PC-3 (cell line): Measurements from ENCODE around the gene TBC1D14. TPM values are rescaled to one million over a fixed set of nuclear protein-coding genes. Genes with fewer than 3 reads are reported as not detected.
A peak's percentile ranks its signal among the peaks of the same experiment; 100 is the strongest.

Experiments
- ATAC-seq: fragments of 200-7000 bp; cut with Tn5 transposase; 2 replicates; pipeline ENCODE4 v1.9.1; 2020; ENCODE audit warnings: mild to moderate bottlenecking, moderate library complexity
- BruUV-seq: library from RNA; stranded (reverse); fragments of 400-500 nt; replicated peaks from 2 replicates; lab custom pipeline; 2021; lab: Mats Ljungman, UMichigan
- CTCF ChIA-PET: fragments of 300-600 bp; sonication (Branson Sonifier 250); formaldehyde crosslinking; loops from one replicate; lab custom pipeline; 2022; ENCODE audit warnings: antibody characterized with exemption; lab: Charles Lee
- POLR2A ChIA-PET: fragments of 300-600 bp; sonication (Branson Sonifier 250); formaldehyde crosslinking; loops from one replicate; lab custom pipeline; 2022; ENCODE audit warnings: antibody characterized with exemption; ENCODE audit not compliant: unreplicated experiment; lab: Charles Lee
- DNase-seq: peaks from one replicate; pipeline ENCODE4 v3.0.0-alpha.2; 2015
- H2AFZ ChIP-seq: fragments of 300-600 bp; sonication (generic); 2 replicates; pipeline ENCODE4 v1.6.0; 2016; ENCODE audit warnings: antibody characterized with exemption, low read length
- H3F3A ChIP-seq: fragments of 300-600 bp; sonication (generic); one replicate; pipeline ENCODE4 v1.6.0; 2017; ENCODE audit warnings: antibody characterized with exemption, low read length, control low read depth, mild to moderate bottlenecking; ENCODE audit not compliant: unreplicated experiment
- H3K27ac ChIP-seq: fragments of 300-600 bp; sonication (generic); 2 replicates; pipeline ENCODE4 v1.5.1; 2016; ENCODE audit warnings: mild to moderate bottlenecking, low read length
- H3K27me3 ChIP-seq: fragments of 300-600 bp; sonication (generic); 2 replicates; pipeline ENCODE4 v1.6.1; 2016; ENCODE audit warnings: low read length, mixed read lengths
- H3K36me3 ChIP-seq: fragments of 300-600 bp; sonication (generic); 2 replicates; pipeline ENCODE4 v1.6.1; 2016; ENCODE audit warnings: low read depth, mixed run types, low read length, mixed read lengths
- H3K4me1 ChIP-seq: fragments of 300-600 bp; sonication (generic); 2 replicates; pipeline ENCODE4 v1.5.1; 2016; ENCODE audit warnings: low read length; ENCODE audit not compliant: insufficient read depth
- H3K4me2 ChIP-seq: fragments of 300-600 bp; sonication (generic); 2 replicates; pipeline ENCODE4 v1.6.0; 2016; ENCODE audit warnings: low read length
- H3K4me3 ChIP-seq: fragments of 300-600 bp; sonication (generic); 2 replicates; pipeline ENCODE4 v1.5.1; 2016; ENCODE audit warnings: mild to moderate bottlenecking, low read length, mixed read lengths
- H3K79me2 ChIP-seq: fragments of 300-600 bp; sonication (generic); 2 replicates; pipeline ENCODE4 v1.6.1; 2017; ENCODE audit warnings: low read length, mixed read lengths
- H3K9ac ChIP-seq: fragments of 300-600 bp; sonication (generic); 2 replicates; pipeline ENCODE4 v1.6.0; 2016; ENCODE audit warnings: mild to moderate bottlenecking, low read length
- H3K9me2 ChIP-seq: fragments of 300-600 bp; sonication (generic); replicated peaks from 2 replicates; pipeline ENCODE4 v1.6.1; 2016; ENCODE audit warnings: mixed run types, low read length, mixed read lengths
- H3K9me3 ChIP-seq: fragments of 300-600 bp; sonication (generic); 2 replicates; pipeline ENCODE4 v1.6.1; 2016; ENCODE audit warnings: low read length, mixed read lengths
- H4K20me1 ChIP-seq: fragments of 300-600 bp; sonication (generic); 2 replicates; pipeline ENCODE4 v1.6.1; 2016; ENCODE audit warnings: low read length, mixed read lengths
- EZH2 ChIP-seq: fragments of 300-600 bp; sonication (generic); IDR thresholded peaks from one replicate; pipeline ENCODE4 v1.6.1; 2017; ENCODE audit warnings: antibody characterized with exemption, mild to moderate bottlenecking, low read length; ENCODE audit not compliant: unreplicated experiment
- EZH2phosphoT487 ChIP-seq: fragments of 300-600 bp; sonication (generic); IDR thresholded peaks from 2 replicates; pipeline ENCODE4 v1.6.1; 2018; ENCODE audit warnings: mild to moderate bottlenecking, antibody characterized with exemption, low read length, borderline replicate concordance
- intact Hi-C: fragments of 100-400 bp; cut with micrococcal nuclease; formaldehyde crosslinking; loops from 2 replicates; pipeline ENCODE4 v1.9.0; 2023
- total RNA-seq: library from RNA; depleted of rRNA; stranded (reverse); fragments of >200 nt; gene quantifications from 2 replicates; pipeline ENCODE4 v1.2.3, GENCODE V29; 2014
- TF ChIP-seq, protein P1 (sequence below): fragments of 300-600 bp; sonication (generic); conservative IDR thresholded peaks from 2 replicates; pipeline ENCODE4 v1.5.1; 2017; ENCODE audit warnings: antibody characterized with exemption, low read depth, mild to moderate bottlenecking, low read length

TBC1D14 gene
- total RNA-seq, 1 experiment from 2014 or later = 33.0 TPM

GRCh38 chr4:7041246-7041645 is 131.6 kb downstream of the TBC1D14 start:
- no peak overlapping the region for H3K4me2 ChIP-seq

DNA sequence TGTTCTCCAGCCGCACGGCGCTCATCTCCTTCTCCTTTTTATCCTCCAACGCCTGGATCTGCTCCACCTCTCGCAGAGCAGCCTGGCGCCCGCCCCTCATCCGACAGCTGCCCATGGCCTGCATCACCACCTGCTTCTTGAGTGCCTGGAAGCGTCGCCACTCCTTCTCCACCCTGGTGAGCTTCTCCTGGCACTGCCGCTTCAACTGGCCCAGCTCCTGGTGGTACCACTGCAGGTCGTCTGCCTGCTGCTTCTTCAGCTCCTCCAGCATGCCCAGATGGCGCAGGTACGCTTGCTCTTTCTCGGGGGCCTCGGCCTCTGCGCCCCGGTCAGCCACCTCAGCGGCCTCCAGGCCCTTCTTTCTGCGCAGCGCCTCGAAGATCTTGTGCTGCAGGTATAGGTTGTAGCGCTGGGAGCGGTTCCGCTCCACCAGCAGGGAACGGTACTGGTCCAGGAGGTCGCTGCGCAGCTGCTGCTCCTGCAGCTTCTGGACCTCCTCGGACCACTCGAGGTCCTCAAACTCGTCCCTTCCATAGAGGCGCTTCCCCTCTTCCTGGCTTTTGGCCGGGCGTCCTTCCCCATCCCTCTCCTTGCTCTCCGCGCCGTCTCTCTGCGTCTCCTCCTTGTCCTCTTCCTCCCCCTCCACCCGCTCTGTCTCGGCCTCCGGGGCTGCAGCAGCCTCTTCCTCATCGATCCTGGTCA is 132.3 kb downstream of the TBC1D14 start:
- ATAC-seq (no peak), DNase-seq (no peak)
- ChIA-PET CTCF (interaction anchor here (0.8 kb wide), 1 partner anchor 26 kb away, joined by 7 read pairs; the partner anchor contains the start of gene GRPEL1), POLR2A (interaction anchor here (0.9 kb wide), 1 partner anchor 26 kb away, joined by 4 read pairs; the partner anchor contains the start of gene GRPEL1)
- H3K4me1 ChIP-seq = peaks cover 33% of the 10 kb centered on the region
- no peaks in the 10 kb centered on the region for H3K27me3 ChIP-seq
- peaks cover 6% of the 10 kb centered on the region; the same call in 1 of the 2 replicates for H4K20me1 ChIP-seq
- no peak for TF ChIP-seq EZH2
- TF ChIP-seq, protein P1, sequence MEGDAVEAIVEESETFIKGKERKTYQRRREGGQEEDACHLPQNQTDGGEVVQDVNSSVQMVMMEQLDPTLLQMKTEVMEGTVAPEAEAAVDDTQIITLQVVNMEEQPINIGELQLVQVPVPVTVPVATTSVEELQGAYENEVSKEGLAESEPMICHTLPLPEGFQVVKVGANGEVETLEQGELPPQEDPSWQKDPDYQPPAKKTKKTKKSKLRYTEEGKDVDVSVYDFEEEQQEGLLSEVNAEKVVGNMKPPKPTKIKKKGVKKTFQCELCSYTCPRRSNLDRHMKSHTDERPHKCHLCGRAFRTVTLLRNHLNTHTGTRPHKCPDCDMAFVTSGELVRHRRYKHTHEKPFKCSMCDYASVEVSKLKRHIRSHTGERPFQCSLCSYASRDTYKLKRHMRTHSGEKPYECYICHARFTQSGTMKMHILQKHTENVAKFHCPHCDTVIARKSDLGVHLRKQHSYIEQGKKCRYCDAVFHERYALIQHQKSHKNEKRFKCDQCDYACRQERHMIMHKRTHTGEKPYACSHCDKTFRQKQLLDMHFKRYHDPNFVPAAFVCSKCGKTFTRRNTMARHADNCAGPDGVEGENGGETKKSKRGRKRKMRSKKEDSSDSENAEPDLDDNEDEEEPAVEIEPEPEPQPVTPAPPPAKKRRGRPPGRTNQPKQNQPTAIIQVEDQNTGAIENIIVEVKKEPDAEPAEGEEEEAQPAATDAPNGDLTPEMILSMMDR = no peak
- peak overlapping the region; percentile 83 for H3K4me2 ChIP-seq
- peaks cover 35% of the 10 kb centered on the region for H3K79me2 ChIP-seq
- no peaks in the 10 kb centered on the region for H3K36me3 ChIP-seq
- no TSS peak for BruUV-seq
- H2AFZ ChIP-seq = peak overlapping the region; percentile 90
- no peaks in the 10 kb centered on the region for H3K9me2 ChIP-seq
- no peaks in the 10 kb centered on the region for H3K9me3 ChIP-seq
- H3K27ac ChIP-seq = no peak overlapping the region
- peak overlapping the region; percentile 53; the same call in 1 of the 2 replicates for H3K9ac ChIP-seq
- peak overlapping the region; percentile 85 for H3K4me3 ChIP-seq
- intact Hi-C loops = loop anchor here (2.0 kb wide), 1 partner anchor 49 kb away; no protein-coding TSS in a partner anchor
- H3F3A ChIP-seq = no peaks in the 10 kb centered on the region

More at GRCh38 chr4:7041246-7041645, 131.6 kb downstream of the TBC1D14 start:
- H3K4me1 ChIP-seq = peaks cover 31% of the 10 kb centered on the region
- POLR2A ChIA-PET = no interaction called here
- ATAC-seq = no peak
- no peaks in the 10 kb centered on the region for H3F3A ChIP-seq
- no peaks in the 10 kb centered on the region for H3K27me3 ChIP-seq
- BruUV-seq = TSS peak; percentile 46
- H3K9ac ChIP-seq = no peak overlapping the region
- intact Hi-C loops = no loop called here
- H2AFZ ChIP-seq = no peak overlapping the region
- peaks cover 28% of the 10 kb centered on the region for H3K79me2 ChIP-seq
- peaks cover 6% of the 10 kb centered on the region; the same call in 1 of the 2 replicates for H4K20me1 ChIP-seq
- TF ChIP-seq EZH2 = no peak
- TF ChIP-seq, protein P1 = no peak
- TF ChIP-seq EZH2phosphoT487 = no peak
- H3K9me3 ChIP-seq = no peaks in the 10 kb centered on the region
- CTCF ChIA-PET = no interaction called here
- DNase-seq = no peak
- no peak overlapping the region for H3K27ac ChIP-seq
- H3K36me3 ChIP-seq = no peaks in the 10 kb centered on the region
- no peaks in the 10 kb centered on the region for H3K9me2 ChIP-seq
- H3K4me3 ChIP-seq = no peak overlapping the region
